ENCODE results near the gene MKI67. TPM values are rescaled to one million over a fixed set of nuclear protein-coding genes. Genes with fewer than 3 reads are reported as not detected.

MKI67 gene
- total RNA-seq, 3 donors from 2014 or later = 7.7 to 54.7 (median 14.0) TPM

DNA sequence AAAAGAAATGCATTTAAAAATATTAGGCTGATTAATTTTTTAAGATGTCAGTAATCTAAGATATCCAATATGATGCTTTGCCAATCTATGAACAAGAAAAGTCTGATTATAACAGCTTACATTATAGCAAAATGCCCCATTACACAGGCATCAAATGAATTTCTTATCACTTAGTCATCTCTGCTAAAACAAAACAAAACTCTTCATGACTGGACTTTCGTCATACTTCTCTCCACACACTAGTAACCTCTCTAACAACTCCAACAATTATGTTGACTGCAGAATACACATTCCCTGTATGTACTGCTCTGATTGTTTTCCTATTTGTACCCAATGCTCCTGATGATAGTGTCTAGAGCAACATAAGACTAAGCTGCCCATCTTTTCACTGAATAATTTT, 3.8 kb upstream of the MKI67 start:
- Histone ChIP-seq H3K36me3 (ENCODE audit: low read depth) (no peaks in the 10 kb centered on the region), H3K4me1 (ENCODE audit: low read depth) (peaks cover 15% of the 10 kb centered on the region), H3K9me3 (no peaks in the 10 kb centered on the region), H3K4me3 (no peak overlapping the region)
- TF ChIP-seq CTCF (IDR thresholded peaks at IDR 0.05) = no peak
- intact Hi-C loops (cut with DNase I, micrococcal nuclease) = no loop called here
- DNase-seq (no peak), ATAC-seq (no peak)

GRCh38 chr10:128128582-128128981, 2.4 kb upstream of the MKI67 start:
- Histone ChIP-seq H3K9me3 (no peaks in the 10 kb centered on the region), H3K4me1 (ENCODE audit: low read depth) (peaks cover 17% of the 10 kb centered on the region), H3K4me3 (no peak overlapping the region), H3K36me3 (ENCODE audit: low read depth) (no peaks in the 10 kb centered on the region)
- TF ChIP-seq CTCF (IDR thresholded peaks at IDR 0.05) = no peak
- ATAC-seq (no peak), DNase-seq (no peak)
- intact Hi-C loops (cut with DNase I, micrococcal nuclease) = no loop called here

DNA sequence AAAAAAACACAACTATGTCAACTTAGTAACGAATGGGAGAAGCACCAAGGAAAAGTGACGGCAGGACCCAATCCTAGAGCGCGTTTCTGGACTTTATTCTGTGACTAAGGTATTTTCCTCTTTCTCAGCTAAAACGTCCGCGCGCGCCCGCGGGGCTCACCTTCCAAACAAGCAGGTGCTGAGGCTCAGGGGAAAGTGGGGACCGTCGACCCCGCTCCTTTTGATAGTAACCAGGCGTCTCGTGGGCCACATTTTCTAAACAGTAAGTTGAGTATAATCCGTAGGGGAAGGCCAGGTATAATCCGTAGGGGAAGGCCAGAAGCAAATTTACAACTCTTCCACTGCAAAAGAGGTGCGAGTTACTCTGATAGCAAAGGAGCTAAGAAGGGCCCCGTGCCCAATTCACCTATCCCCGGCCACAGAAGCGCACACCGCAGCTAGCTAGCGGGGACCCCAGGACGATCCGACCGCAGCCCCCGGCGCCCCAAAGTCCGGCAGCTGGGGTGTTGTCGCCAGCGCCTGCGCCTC, 743 bp downstream of the MKI67 start:
- Histone ChIP-seq H3K36me3 (ENCODE audit: low read depth) (no peaks in the 10 kb centered on the region), H3K9me3 (no peaks in the 10 kb centered on the region), H3K4me3 (peak overlapping the region; percentile 40), H3K4me1 (ENCODE audit: low read depth) (peaks cover 17% of the 10 kb centered on the region)
- DNase-seq = peak in 2 of 3 donors; percentile 46 to 60
- intact Hi-C loops (cut with DNase I, micrococcal nuclease) = no loop called here
- peak; percentile 30 for ATAC-seq
- TF ChIP-seq CTCF (IDR thresholded peaks at IDR 0.05) = no peak

DNA sequence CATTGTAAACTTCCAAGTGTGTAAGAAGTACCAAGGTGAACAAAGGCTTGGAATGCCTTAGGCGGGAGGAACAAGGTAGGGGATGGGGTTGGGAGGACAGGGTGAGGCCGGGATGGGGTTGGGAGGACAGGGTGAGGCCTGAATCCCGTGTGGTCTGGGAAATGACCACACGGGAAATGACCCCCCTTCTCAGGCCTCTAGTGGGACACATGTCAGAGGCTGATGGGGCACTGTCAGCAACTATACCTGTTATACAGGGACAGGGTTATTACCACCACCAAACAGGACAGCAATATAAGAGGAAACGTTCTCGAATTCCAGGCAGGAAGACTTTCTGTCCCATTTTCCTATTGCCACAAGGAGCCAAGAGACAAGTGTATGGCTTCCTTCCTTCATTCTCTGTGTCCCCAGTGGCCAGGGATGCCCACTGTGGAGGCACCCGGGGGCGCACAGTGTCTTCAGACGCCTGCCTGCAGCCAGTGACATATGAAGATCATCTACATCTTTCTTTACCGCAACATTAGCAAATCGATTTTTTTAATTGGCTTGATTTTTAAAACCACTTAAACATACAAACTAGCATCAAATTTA, 1.3 kb downstream of the MKI67 start:
- TF ChIP-seq CTCF (IDR thresholded peaks at IDR 0.05) = no peak
- ATAC-seq (peak; percentile 7), DNase-seq (no peak)
- no peaks in the 10 kb centered on the region for H3K9me3 ChIP-seq
- peaks cover 17% of the 10 kb centered on the region for H3K4me1 ChIP-seq (ENCODE audit: low read depth)
- H3K36me3 ChIP-seq (ENCODE audit: low read depth) = no peaks in the 10 kb centered on the region
- intact Hi-C loops (cut with DNase I, micrococcal nuclease) = no loop called here
- no peak overlapping the region for H3K4me3 ChIP-seq

- no peak for TF ChIP-seq CTCF (IDR thresholded peaks at IDR 0.05)
- H3K4me1 ChIP-seq (ENCODE audit: low read depth) = peaks cover 17% of the 10 kb centered on the region
- no peak for DNase-seq
- H3K4me3 ChIP-seq = no peak overlapping the region
- intact Hi-C loops (cut with DNase I, micrococcal nuclease) = no loop called here
- no peaks in the 10 kb centered on the region for H3K36me3 ChIP-seq (ENCODE audit: low read depth)
- H3K9me3 ChIP-seq = no peaks in the 10 kb centered on the region
- ATAC-seq = no peak
These were observed 2.4 kb downstream of the MKI67 start for GRCh38 chr10:128123846-128124245.

Measured in mucosa of descending colon (tissue), 3 donors.